Astrocyte of the spinal cord (primary cell): Measurements from ENCODE around the gene DNM3.
A peak's percentile ranks its signal among the peaks of the same experiment; 100 is the strongest.

Source experiments
- DNase-seq: peaks from one replicate; pipeline ENCODE4 v3.0.0; 2011; ENCODE audit warnings: low read depth, low spot score
- H3K4me3 ChIP-seq: 2 replicates; pipeline ENCODE4 v1.5.1; 2011; ENCODE audit warnings: low read depth, mild to moderate bottlenecking, low read length, moderate library complexity
- CTCF ChIP-seq: IDR thresholded peaks from 2 replicates; pipeline ENCODE4 v1.5.1; 2012; ENCODE audit warnings: low read depth, mild to moderate bottlenecking, low read length, inconsistent platforms
- in situ Hi-C: cut with HindIII; loops from 2 replicates; pipeline ENCODE4 v1.10.0; 2017; ENCODE audit warnings: low sequenced_read_pairs

DNM3 gene

GRCh38 chr1:171816300-171816901 is 24.9 kb upstream of the DNM3 start:
- no peak for DNase-seq
- in situ Hi-C loops = no loop called here
- H3K4me3 ChIP-seq = no peak overlapping the region
- no peak for TF ChIP-seq CTCF

- peak; percentile 64 for DNase-seq
- TF ChIP-seq CTCF = no peak
- in situ Hi-C loops = no loop called here
- H3K4me3 ChIP-seq = no peak overlapping the region
Observed at GRCh38 chr1:171817511-171818265, 23.6 kb upstream of the DNM3 start.

GRCh38 chr1:171819946-171820345 is 21.4 kb upstream of the DNM3 start:
- H3K4me3 ChIP-seq = no peak overlapping the region
- in situ Hi-C loops = no loop called here
- TF ChIP-seq CTCF = no peak
- no peak for DNase-seq

- no peak overlapping the region for H3K4me3 ChIP-seq
- no peak for TF ChIP-seq CTCF
- in situ Hi-C loops = no loop called here
- DNase-seq = no peak
Observed at GRCh38 chr1:171826973-171827372, 14.3 kb upstream of the DNM3 start.

- DNase-seq = no peak
- no peak overlapping the region for H3K4me3 ChIP-seq
- TF ChIP-seq CTCF = no peak
- in situ Hi-C loops = no loop called here
Observed at GRCh38 chr1:171828794-171829193, 12.5 kb upstream of the DNM3 start.

GRCh38 chr1:171833091-171833825 is 8.0 kb upstream of the DNM3 start:
- no peak for TF ChIP-seq CTCF
- no peak for DNase-seq
- no peak overlapping the region for H3K4me3 ChIP-seq
- in situ Hi-C loops = no loop called here
